Thyroid gland (tissue), 4 donors: ENCODE measurements around the gene ANKRD12.

Experiments
- CTCF ChIP-seq, 6 experiments: fragments of 200-600 bp in 3 of 6; fragments of 450-650 bp in 3 of 6; sonication (generic) in 3 of 6; IDR thresholded peaks; one replicate each; pipeline ENCODE4 v1.5.1; 2016 to 2019; ENCODE audit warnings: antibody characterized with exemption in 6 of 6, mild to moderate bottlenecking in 2 of 6, inconsistent platforms in 1 of 6, moderate library complexity in 1 of 6
- POLR2A ChIP-seq, 2 donors: fragments of 450-650 bp; IDR thresholded peaks; one replicate each; pipeline ENCODE4 v1.6.1; 2017; ENCODE audit warnings: antibody characterized with exemption in 2 of 2, mild to moderate bottlenecking in 2 of 2, moderate library complexity in 1 of 2

- TF ChIP-seq CTCF (IDR thresholded peaks at IDR 0.05) (no peak), POLR2A (IDR thresholded peaks at IDR 0.05) (no peak)
These were observed 11.8 kb upstream of the ANKRD12 start for GRCh38 chr18:9124824-9125223.
